WTC11 (cell line): Measurements from ENCODE around the gene COL3A1.

Experiments used
- E2F4 ChIP-seq: sonication (generic); formaldehyde crosslinking; IDR thresholded peaks from 2 replicates; pipeline ENCODE4 v1.8.1; 2022; ENCODE audit warnings: low read depth, mild to moderate bottlenecking, moderate library complexity, missing genetic modification reagents, borderline replicate concordance
- STAT6 ChIP-seq: sonication (generic); formaldehyde crosslinking; conservative IDR thresholded peaks from 2 replicates; pipeline ENCODE4 v1.8.1; 2023; ENCODE audit warnings: mild to moderate bottlenecking, low read depth, missing genetic modification reagents, moderate library complexity

GRCh38 chr2:188979187-188980114 is 5.3 kb downstream of the COL3A1 start:
- TF ChIP-seq E2F4 (CRISPR knock-in tag) (no peak), STAT6 (CRISPR knock-in tag) (no peak)
